Epithelial cell of proximal tubule (primary cell): ENCODE measurements around the gene NAT14. TPM values are rescaled to one million over a fixed set of nuclear protein-coding genes. Genes with fewer than 3 reads are reported as not detected.

Source experiments
- DNase-seq: peaks from one replicate; pipeline ENCODE4 v3.0.0-alpha.2; 2011; ENCODE audit warnings: low read depth
- H3K4me3 ChIP-seq: 2 replicates; pipeline ENCODE4 v1.5.1; 2011; ENCODE audit warnings: low read depth, mild to moderate bottlenecking, low read length
- CTCF ChIP-seq: conservative IDR thresholded peaks from 2 replicates; pipeline ENCODE4 v1.5.1; 2012; ENCODE audit warnings: low read depth, mild to moderate bottlenecking, low read length
- total RNA-seq: library from RNA; depleted of rRNA; stranded (reverse); fragments of >200 nt; gene quantifications from 2 replicates; pipeline ENCODE4 v1.2.3, GENCODE V29; 2015

NAT14 gene
- total RNA-seq, 1 donor from 2014 or later = 29.2 TPM

- no peak for DNase-seq
- H3K4me3 ChIP-seq = no peak within 1 kb of the TSS
- TF ChIP-seq CTCF = no peak
These were observed 20.3 kb upstream of the NAT14 start, which contains the start of gene C19orf85 for GRCh38 chr19:55464662-55465054. TSS of gene C19orf85 (minus strand) at chr19:55464751. CDS start at chr19:55464554, 197 bp downstream.

- TF ChIP-seq CTCF = no peak
- DNase-seq = no peak
- H3K4me3 ChIP-seq = no peak overlapping the region
These were observed 19.3 kb upstream of the NAT14 start for GRCh38 chr19:55465460-55466240.

GRCh38 chr19:55466241-55466614, 18.8 kb upstream of the NAT14 start:
- no peak for TF ChIP-seq CTCF
- DNase-seq = no peak
- no peak overlapping the region for H3K4me3 ChIP-seq

- H3K4me3 ChIP-seq = peak overlapping the region; percentile 14
- TF ChIP-seq CTCF = peak; percentile 92
- no peak for DNase-seq
These were observed 17.5 kb upstream of the NAT14 start for GRCh38 chr19:55467236-55468053.

GRCh38 chr19:55468054-55468393, 17.0 kb upstream of the NAT14 start:
- H3K4me3 ChIP-seq = peak overlapping the region; percentile 14
- TF ChIP-seq CTCF = no peak
- DNase-seq = no peak

- H3K4me3 ChIP-seq = no peak overlapping the region
- DNase-seq = no peak
- TF ChIP-seq CTCF = no peak
These were observed 13.7 kb upstream of the NAT14 start for GRCh38 chr19:55471266-55471665.
